HUES64 (cell line): ENCODE results near the gene TRAIP.

Experiments used
- H3K27ac ChIP-seq: 2 replicates; pipeline ENCODE4 v1.7.0; 2013; ENCODE audit warnings: low read depth, low read length, inconsistent platforms
- H3K27me3 ChIP-seq: 2 replicates; pipeline ENCODE4 v1.6.1; 2013; ENCODE audit warnings: mild to moderate bottlenecking, low read length; ENCODE audit not compliant: insufficient read depth
- H3K36me3 ChIP-seq: 2 replicates; pipeline ENCODE4 v1.6.1; 2013; ENCODE audit warnings: mild to moderate bottlenecking, low read length; ENCODE audit not compliant: insufficient read depth
- H3K4me1 ChIP-seq: 2 replicates; pipeline ENCODE4 v1.6.1; 2013; ENCODE audit warnings: mild to moderate bottlenecking, low read length, moderate library complexity; ENCODE audit not compliant: insufficient read depth
- H3K4me3 ChIP-seq: 2 replicates; pipeline ENCODE4 v1.5.1; 2013; ENCODE audit warnings: mild to moderate bottlenecking, low read length, moderate library complexity
- H3K9ac ChIP-seq: 2 replicates; pipeline ENCODE4 v1.6.1; 2013; ENCODE audit warnings: mild to moderate bottlenecking, low read depth, low read length
- H3K9me3 ChIP-seq: 2 replicates; pipeline ENCODE4 v1.6.1; 2013; ENCODE audit warnings: low read depth, low read length; ENCODE audit not compliant: insufficient read depth
- WGBS: fragments of 150-250, 120-280 bp; methylation state at CpG from one replicate; pipeline ENCODE4 v1.1.7; 2013; ENCODE audit warnings: missing lambda C conversion rate; 5-methylcytosine and 5-hydroxymethylcytosine counted together

TRAIP gene

GRCh38 chr3:49799761-49800160, 56.6 kb downstream of the TRAIP start, which contains the start of gene CDHR4:
Gene CDHR4, minus strand, starts transcription at chr3:49799873. Its CDS starts 61 bp downstream, at chr3:49799812.
- H3K4me1 ChIP-seq = no peaks in the 10 kb centered on the region
- 82% methylated on average over 4 of the region's 4 CpGs for WGBS
- no peaks in the 10 kb centered on the region for H3K36me3 ChIP-seq
- no peak within 1 kb of the TSS for H3K4me3 ChIP-seq
- no peak within 1 kb of the TSS for H3K9ac ChIP-seq
- H3K9me3 ChIP-seq = no peaks in the 10 kb centered on the region
- H3K27ac ChIP-seq = no peak within 1 kb of the TSS
- H3K27me3 ChIP-seq = peaks cover 28% of the 10 kb centered on the region

- Histone ChIP-seq H3K9ac (no peak overlapping the region), H3K27ac (no peak overlapping the region), H3K27me3 (peaks cover 21% of the 10 kb centered on the region), H3K4me3 (no peak overlapping the region), H3K9me3 (no peaks in the 10 kb centered on the region), H3K4me1 (no peaks in the 10 kb centered on the region), H3K36me3 (no peaks in the 10 kb centered on the region)
- WGBS = 78% methylated on average over 1 of the region's 1 CpG
Measured at GRCh38 chr3:49799105-49799504, 57.3 kb downstream of the TRAIP start.

- 92% methylated on average over 24 of the region's 24 CpGs for WGBS
- Histone ChIP-seq H3K36me3 (no peaks in the 10 kb centered on the region), H3K9ac (no peak overlapping the region), H3K9me3 (no peaks in the 10 kb centered on the region), H3K4me1 (peaks cover 4% of the 10 kb centered on the region; the same call in 1 of the 2 replicates), H3K27me3 (no peaks in the 10 kb centered on the region), H3K27ac (no peak overlapping the region), H3K4me3 (no peak overlapping the region)
Measured at GRCh38 chr3:49794926-49795905, 61.1 kb downstream of the TRAIP start.

- Histone ChIP-seq H3K4me1 (peaks cover 5% of the 10 kb centered on the region; the same call in 1 of the 2 replicates), H3K9ac (no peak overlapping the region), H3K36me3 (no peaks in the 10 kb centered on the region), H3K4me3 (no peak overlapping the region), H3K9me3 (no peaks in the 10 kb centered on the region), H3K27ac (no peak overlapping the region), H3K27me3 (no peaks in the 10 kb centered on the region)
- WGBS = 88% methylated on average over 4 of the region's 4 CpGs
Measured at GRCh38 chr3:49794431-49794830, 61.9 kb downstream of the TRAIP start.

GRCh38 chr3:49793486-49794085, 62.8 kb downstream of the TRAIP start:
- Histone ChIP-seq H3K9me3 (no peaks in the 10 kb centered on the region), H3K27me3 (no peaks in the 10 kb centered on the region), H3K4me1 (peaks cover 5% of the 10 kb centered on the region; the same call in 1 of the 2 replicates), H3K27ac (no peak overlapping the region), H3K9ac (no peak overlapping the region), H3K36me3 (no peaks in the 10 kb centered on the region), H3K4me3 (no peak overlapping the region)
- 96% methylated on average over 13 of the region's 13 CpGs for WGBS

GRCh38 chr3:49792371-49793150, 63.8 kb downstream of the TRAIP start:
- Histone ChIP-seq H3K36me3 (no peaks in the 10 kb centered on the region), H3K9me3 (no peaks in the 10 kb centered on the region), H3K4me1 (peaks cover 5% of the 10 kb centered on the region; the same call in 1 of the 2 replicates), H3K27me3 (no peaks in the 10 kb centered on the region), H3K4me3 (no peak overlapping the region), H3K9ac (no peak overlapping the region), H3K27ac (no peak overlapping the region)
- WGBS = 93% methylated on average over 10 of the region's 10 CpGs

GRCh38 chr3:49791571-49791970, 64.8 kb downstream of the TRAIP start:
- Histone ChIP-seq H3K9me3 (no peaks in the 10 kb centered on the region), H3K27ac (no peak overlapping the region), H3K9ac (no peak overlapping the region), H3K4me1 (peaks cover 8% of the 10 kb centered on the region; the same call in 1 of the 2 replicates), H3K36me3 (no peaks in the 10 kb centered on the region), H3K4me3 (no peak overlapping the region), H3K27me3 (no peaks in the 10 kb centered on the region)
- 89% methylated on average over 4 of the region's 4 CpGs for WGBS

- Histone ChIP-seq H3K27me3 (no peaks in the 10 kb centered on the region), H3K27ac (no peak overlapping the region), H3K36me3 (no peaks in the 10 kb centered on the region), H3K4me1 (peaks cover 8% of the 10 kb centered on the region; the same call in 1 of the 2 replicates), H3K9ac (no peak overlapping the region), H3K4me3 (no peak overlapping the region), H3K9me3 (no peaks in the 10 kb centered on the region)
- WGBS = 68% methylated on average over 7 of the region's 9 CpGs
Measured at GRCh38 chr3:49790626-49791411, 65.5 kb downstream of the TRAIP start.

GRCh38 chr3:49788056-49788455, 68.3 kb downstream of the TRAIP start:
- H3K9me3 ChIP-seq = no peaks in the 10 kb centered on the region
- no peak overlapping the region for H3K27ac ChIP-seq
- no peaks in the 10 kb centered on the region for H3K27me3 ChIP-seq
- H3K9ac ChIP-seq = no peak overlapping the region
- peaks cover 12% of the 10 kb centered on the region; the same call in 1 of the 2 replicates for H3K4me1 ChIP-seq
- H3K4me3 ChIP-seq = no peak overlapping the region
- 96% methylated on average over 2 of the region's 2 CpGs for whole genome bisulfite sequencing
- peaks cover 4% of the 10 kb centered on the region; the same call in 1 of the 2 replicates for H3K36me3 ChIP-seq

GRCh38 chr3:49787536-49787935, 68.8 kb downstream of the TRAIP start:
- Histone ChIP-seq H3K36me3 (peaks cover 4% of the 10 kb centered on the region; the same call in 1 of the 2 replicates), H3K27me3 (no peaks in the 10 kb centered on the region), H3K4me3 (no peak overlapping the region), H3K4me1 (peaks cover 12% of the 10 kb centered on the region; the same call in 1 of the 2 replicates), H3K9ac (no peak overlapping the region), H3K9me3 (no peaks in the 10 kb centered on the region), H3K27ac (no peak overlapping the region)
- WGBS = 94% methylated on average over 5 of the region's 5 CpGs
